Omental fat pad (tissue), 4 donors: ENCODE results near the gene SPDYE4. TPM values are rescaled to one million over a fixed set of nuclear protein-coding genes. Genes with fewer than 3 reads are reported as not detected.
"Not testable (repeated sequence)": the region's sequence is repeated elsewhere in the genome, so short reads cannot be mapped to it uniquely, and the experiment has no call there.

Source experiments
- ATAC-seq: fragments of 150-250 bp; one replicate; pipeline ENCODE4 v1.9.1; 2016; ENCODE audit warnings: mild to moderate bottlenecking, moderate library complexity; ENCODE audit not compliant: low FRiP score
- DNase-seq: peaks from one replicate; pipeline ENCODE4 v3.0.0-alpha.2; 2019; ENCODE audit warnings: low spot score
- CTCF ChIP-seq, 3 donors: fragments of 450-650 bp; IDR thresholded peaks; one replicate each; pipeline ENCODE4 v1.5.1; 2016 to 2017; ENCODE audit warnings: antibody characterized with exemption in 3 of 3, mild to moderate bottlenecking in 3 of 3, moderate library complexity in 2 of 3
- total RNA-seq, 4 donors: library from RNA; depleted of rRNA; stranded (reverse); fragments of >200 nt; gene quantifications; one replicate each; pipeline ENCODE4 v1.1.0, GENCODE V29; 2016

The SPDYE4 gene
- total RNA-seq, result not detected

DNA sequence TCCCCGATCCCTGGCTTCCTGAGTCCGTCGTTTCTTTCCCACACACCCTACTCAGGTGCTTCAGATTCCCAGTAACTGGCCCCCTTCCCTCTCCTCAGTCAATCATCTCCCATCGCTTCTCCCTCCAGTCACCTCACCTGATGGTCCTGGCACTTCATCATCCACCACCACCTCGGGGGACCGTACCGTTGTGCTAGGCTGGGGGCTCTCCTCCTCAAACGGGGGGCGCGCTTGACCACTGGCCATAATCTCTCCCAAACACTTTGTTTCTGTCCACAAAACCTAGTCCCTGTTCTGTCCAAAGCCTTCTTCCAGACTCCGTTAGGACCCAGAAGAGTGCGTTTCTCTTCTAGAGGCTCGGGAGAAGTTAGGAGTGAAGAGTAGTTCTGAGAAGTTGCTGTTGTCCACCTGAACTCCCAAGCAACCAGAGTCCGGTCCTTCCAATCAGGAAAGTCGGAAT lies at the start of gene SPDYE4:
SPDYE4 (minus strand) TSS at position 410 of the 460 bp plus-strand sequence; CDS start at position 246, 164 bp downstream.
- ATAC-seq (no peak), DNase-seq (no peak)
- TF ChIP-seq CTCF (IDR thresholded peaks at IDR 0.05), result no peak

DNA sequence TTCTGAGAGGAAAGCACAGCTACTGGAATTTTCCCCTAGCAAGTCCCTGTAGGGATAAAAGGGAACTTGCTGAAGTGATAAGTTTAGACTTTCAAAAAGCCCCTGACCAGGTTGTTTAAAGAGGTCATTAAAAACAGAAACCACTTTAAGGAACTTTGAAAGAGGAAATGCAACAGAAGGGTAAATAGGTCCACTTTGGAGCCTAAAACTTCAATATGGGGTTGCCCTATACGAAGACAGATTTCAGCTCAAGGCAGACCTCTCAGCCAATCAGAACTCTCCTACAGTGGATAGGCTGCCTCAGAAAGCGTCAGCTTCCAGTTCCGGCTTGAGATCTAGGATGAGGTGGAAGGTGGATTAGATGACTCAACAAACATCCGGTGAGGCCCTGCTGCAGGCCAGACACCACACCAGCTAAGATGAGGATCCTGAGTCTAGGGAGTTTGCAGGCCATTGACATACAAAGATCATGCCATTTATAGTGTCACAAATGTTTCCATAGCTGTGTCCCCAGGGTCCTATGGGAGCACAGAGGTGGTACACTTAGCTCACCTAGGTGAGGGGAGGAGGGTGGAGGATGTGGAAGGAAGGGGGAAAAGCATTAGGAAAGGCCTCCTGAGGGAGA lies 48.7 kb upstream of the SPDYE4 start:
- ATAC-seq (no peak), DNase-seq (no peak)
- TF ChIP-seq CTCF (IDR thresholded peaks at IDR 0.05), result no peak

DNA sequence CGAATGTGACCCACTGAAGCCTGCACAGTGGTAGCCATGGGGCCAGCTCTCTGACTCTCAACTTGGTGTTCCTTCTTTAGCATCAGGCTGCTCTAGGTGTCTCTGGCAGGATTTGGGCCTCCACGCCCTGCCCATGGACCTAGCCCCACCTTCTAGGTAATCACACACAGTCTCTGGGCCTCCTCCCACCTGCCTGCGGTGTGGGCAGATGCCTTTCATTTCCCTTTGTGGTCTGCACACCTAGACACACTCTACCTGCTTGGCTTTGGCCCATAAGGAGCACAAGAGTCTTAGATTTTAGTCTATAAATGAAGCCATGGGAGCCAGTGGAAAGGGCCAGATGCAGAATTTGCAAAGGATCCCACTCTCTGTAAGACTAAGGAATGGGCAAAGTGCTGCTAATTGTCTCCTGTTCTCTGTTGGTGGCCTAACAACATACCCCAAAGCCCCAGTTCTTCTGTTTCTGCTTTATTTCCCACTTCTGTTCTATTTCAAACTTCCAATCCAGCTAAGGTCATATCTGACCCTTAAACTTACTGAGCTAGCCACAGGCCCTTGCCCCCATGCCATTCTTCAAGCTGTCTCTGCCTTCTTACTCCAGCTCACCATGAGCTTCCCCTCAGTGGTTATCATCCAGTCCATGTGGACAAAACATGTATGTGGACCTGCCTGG lies 48.0 kb upstream of the SPDYE4 start:
- no peak for TF ChIP-seq CTCF (IDR thresholded peaks at IDR 0.05)
- DNase-seq (no peak), ATAC-seq (no peak)

DNA sequence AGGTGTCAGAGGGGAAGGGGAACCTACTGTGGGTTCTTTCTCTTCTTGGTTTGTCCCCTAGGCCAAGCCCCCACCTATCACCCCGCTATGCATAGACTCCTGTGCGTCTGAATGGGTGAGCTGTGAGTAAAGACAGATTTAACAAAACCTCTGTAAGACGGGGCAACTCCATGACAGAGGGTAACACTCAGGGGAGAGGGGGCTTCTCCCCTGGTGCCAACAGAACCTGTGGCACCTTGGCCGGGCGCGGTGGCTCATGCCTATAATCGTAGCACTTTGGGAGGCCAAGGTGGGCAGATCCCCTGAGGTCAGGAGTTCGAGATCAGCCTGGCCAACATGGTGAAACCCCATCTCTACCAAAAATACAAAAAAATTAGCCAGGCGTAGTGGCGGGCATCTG lies 47.0 kb upstream of the SPDYE4 start:
- DNase-seq, ATAC-seq: not testable (repeated sequence)

DNA sequence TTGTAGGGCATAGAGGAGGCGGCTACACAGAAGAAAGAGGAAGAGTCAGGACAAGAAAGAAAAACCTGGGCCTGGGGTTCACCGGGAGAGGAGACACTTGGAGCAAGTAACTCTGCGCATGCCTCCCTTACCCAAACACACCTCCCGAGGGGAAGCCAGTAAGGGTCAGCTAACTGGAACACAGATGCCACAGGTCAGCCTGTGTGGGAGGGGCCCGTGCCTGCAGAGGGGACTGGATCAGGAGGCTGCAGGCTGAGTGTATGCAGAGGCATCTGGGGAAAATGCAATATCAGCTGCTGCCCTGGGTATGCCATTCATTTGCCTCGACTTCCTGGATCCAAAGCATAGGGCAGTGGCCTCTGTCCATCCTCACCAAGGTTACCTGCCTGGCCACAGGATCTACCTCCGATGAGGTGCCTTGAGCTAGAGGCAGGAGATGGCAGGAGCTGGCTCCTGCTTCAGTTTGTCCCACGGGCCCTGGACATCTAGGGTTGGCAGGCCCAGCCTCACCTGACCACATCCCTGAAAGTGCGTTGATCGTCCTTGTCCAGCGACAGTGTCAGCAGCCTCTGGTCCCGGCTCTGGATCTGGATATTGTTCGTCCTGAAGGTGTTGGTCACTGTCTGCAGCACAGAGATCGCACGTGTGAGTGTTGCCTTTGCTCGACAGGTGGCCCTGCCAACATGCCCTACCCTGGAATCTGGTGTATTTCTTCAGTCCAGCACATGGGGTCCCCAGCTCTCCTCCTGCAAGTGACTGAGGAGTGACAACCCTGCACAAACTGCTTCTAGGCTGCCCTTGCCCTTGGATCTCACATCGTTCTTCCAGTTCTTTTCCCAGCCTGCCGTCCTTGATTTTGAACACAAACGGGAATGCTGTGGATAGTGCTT lies 45.4 kb upstream of the SPDYE4 start:
- TF ChIP-seq CTCF (IDR thresholded peaks at IDR 0.05), result no peak
- DNase-seq (no peak), ATAC-seq (no peak)

DNA sequence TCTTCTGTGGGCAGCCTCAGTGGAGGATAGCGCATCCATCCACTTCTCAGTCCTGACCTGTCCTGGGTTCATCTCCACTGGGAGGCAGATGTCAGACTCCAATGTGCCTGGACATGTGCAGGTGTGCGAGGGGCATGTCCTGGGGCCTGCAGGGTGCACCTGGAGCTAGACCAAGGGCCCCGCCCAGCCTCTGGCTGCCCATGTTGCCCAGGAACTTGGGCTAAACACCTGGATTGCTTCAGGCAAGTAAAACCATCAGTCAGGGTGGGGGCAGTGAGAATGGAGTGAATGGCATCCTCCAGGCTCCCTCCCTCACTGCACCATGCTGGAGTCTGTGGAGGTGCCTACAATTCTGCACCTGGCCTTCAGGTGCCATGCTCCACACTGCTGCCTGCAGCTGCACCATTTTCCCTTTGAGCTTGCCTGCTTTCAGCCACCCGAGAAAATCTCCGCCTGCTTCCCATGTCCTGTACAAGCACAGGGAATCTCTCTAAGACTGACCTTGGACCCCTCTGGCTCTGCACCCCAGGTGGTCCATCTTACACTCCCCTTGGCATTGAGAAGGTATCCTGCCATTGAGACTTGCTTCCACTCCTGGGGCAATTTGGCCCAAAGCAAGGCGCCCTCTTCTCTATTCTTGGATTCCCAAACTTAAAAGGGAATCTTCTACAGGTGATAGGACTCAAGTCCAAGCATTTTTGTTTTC lies 42.9 kb upstream of the SPDYE4 start:
- no peak for DNase-seq
- no peak for ATAC-seq
- no peak for TF ChIP-seq CTCF (IDR thresholded peaks at IDR 0.05)

DNA sequence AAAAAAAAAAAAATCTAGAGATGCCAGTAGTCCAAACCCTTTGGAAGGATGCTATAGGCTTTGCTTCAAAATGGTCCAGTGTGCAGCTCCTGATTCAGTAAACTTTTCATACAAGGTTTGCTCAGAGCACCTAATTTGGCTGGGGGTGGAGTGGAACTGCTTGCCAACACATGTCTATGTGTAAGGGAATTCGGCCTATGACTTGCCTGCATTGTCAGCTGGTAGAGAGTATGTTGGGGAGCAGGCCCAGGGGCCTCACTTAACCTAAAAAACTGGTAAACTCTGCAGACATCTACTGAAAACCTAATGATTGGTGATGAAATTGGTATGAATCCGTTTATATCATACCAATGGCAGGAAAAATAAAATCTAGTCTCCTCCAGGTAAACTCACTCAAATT lies 42.3 kb upstream of the SPDYE4 start:
- no peak for TF ChIP-seq CTCF (IDR thresholded peaks at IDR 0.05)
- DNase-seq (no peak), ATAC-seq (no peak)
